Epithelial cell of esophagus (primary cell): ENCODE data around the gene ZNF112.
"Not testable (repeated sequence)": the region's sequence is repeated elsewhere in the genome, so short reads cannot be mapped to it uniquely, and the experiment has no call there.

Experiments used
- DNase-seq: peaks from one replicate; pipeline ENCODE4 v3.0.0; 2010; ENCODE audit warnings: low read depth
- H3K4me3 ChIP-seq: 2 replicates; pipeline ENCODE4 v1.5.1; 2011; ENCODE audit warnings: mild to moderate bottlenecking, low read length, control low read depth
- CTCF ChIP-seq: IDR thresholded peaks from 2 replicates; pipeline ENCODE4 v1.5.1; 2011; ENCODE audit warnings: low read depth, mild to moderate bottlenecking, low read length, control low read depth, inconsistent platforms; ENCODE audit not compliant: insufficient read depth; ENCODE audit errors: missing control alignments

The ZNF112 gene

GRCh38 chr19:44345959-44346358 is 10.5 kb downstream of the ZNF112 start:
- DNase-seq, result no peak
- TF ChIP-seq CTCF, result no peak
- no peak overlapping the region for H3K4me3 ChIP-seq

- TF ChIP-seq CTCF, result no peak
- DNase-seq, result no peak
- no peak overlapping the region for H3K4me3 ChIP-seq
Observed at GRCh38 chr19:44344255-44344654, 12.2 kb downstream of the ZNF112 start.

- no peak for TF ChIP-seq CTCF
- DNase-seq, result no peak
- H3K4me3 ChIP-seq, result no peak overlapping the region
Observed at GRCh38 chr19:44341794-44342193, 14.7 kb downstream of the ZNF112 start.

GRCh38 chr19:44334639-44335038 is 21.8 kb downstream of the ZNF112 start:
- not testable (repeated sequence) for H3K4me3 ChIP-seq, DNase-seq

- no peak for DNase-seq
- H3K4me3 ChIP-seq, result no peak overlapping the region
- TF ChIP-seq CTCF, result no peak
Observed at GRCh38 chr19:44332145-44332544, 24.3 kb downstream of the ZNF112 start.

- DNase-seq, result no peak
- H3K4me3 ChIP-seq, result no peak overlapping the region
- TF ChIP-seq CTCF, result no peak
Observed at GRCh38 chr19:44315883-44316282, 40.6 kb downstream of the ZNF112 start.

GRCh38 chr19:44313231-44313630 is 43.2 kb downstream of the ZNF112 start:
- H3K4me3 ChIP-seq, result no peak overlapping the region
- DNase-seq, result no peak
- no peak for TF ChIP-seq CTCF

GRCh38 chr19:44308011-44308410 is 48.5 kb downstream of the ZNF112 start:
- peak; percentile 50 for DNase-seq
- no peak for TF ChIP-seq CTCF
- no peak overlapping the region for H3K4me3 ChIP-seq
